Endodermal cell (in vitro differentiated cells): ENCODE results near the gene ANKMY1. TPM values are rescaled to one million over a fixed set of nuclear protein-coding genes. Genes with fewer than 3 reads are reported as not detected.

ENCODE experiments used
- DNase-seq: peaks from one replicate; pipeline ENCODE4 v3.0.0-alpha.2; 2017
- H3K27ac ChIP-seq: 2 replicates; pipeline ENCODE4 v1.5.1; 2013; ENCODE audit warnings: mild to moderate bottlenecking, low read depth, low read length, moderate library complexity
- H3K27me3 ChIP-seq: 2 replicates; pipeline ENCODE4 v1.6.1; 2013; ENCODE audit warnings: mild to moderate bottlenecking, low read length, moderate library complexity; ENCODE audit not compliant: insufficient read depth, control insufficient read depth, poor library complexity, severe bottlenecking
- H3K36me3 ChIP-seq: 2 replicates; pipeline ENCODE4 v1.7.0; 2013; ENCODE audit warnings: mild to moderate bottlenecking, low read length, moderate library complexity; ENCODE audit not compliant: control insufficient read depth, insufficient read depth
- H3K4me1 ChIP-seq: one replicate; pipeline ENCODE4 v1.7.0; 2013; ENCODE audit warnings: low read length; ENCODE audit not compliant: control insufficient read depth, insufficient read depth
- H3K4me3 ChIP-seq: 2 replicates; pipeline ENCODE4 v1.5.1; 2013; ENCODE audit warnings: mild to moderate bottlenecking, low read length, moderate library complexity
- H3K9ac ChIP-seq: 2 replicates; pipeline ENCODE4 v1.6.1; 2013; ENCODE audit warnings: mild to moderate bottlenecking, low read length, moderate library complexity; ENCODE audit not compliant: poor library complexity, severe bottlenecking; ENCODE audit errors: extremely low read depth
- H3K9me3 ChIP-seq: 2 replicates; pipeline ENCODE4 v1.6.1; 2013; ENCODE audit warnings: mild to moderate bottlenecking, low read length, moderate library complexity; ENCODE audit not compliant: control insufficient read depth
- H3K27ac Mint-ChIP-seq: 2 replicates; pipeline ENCODE4 v1.8.0; 2020; ENCODE audit warnings: mixed read lengths
- H3K27me3 Mint-ChIP-seq: 2 replicates; pipeline ENCODE4 v1.8.0; 2021; ENCODE audit warnings: mild to moderate bottlenecking, mixed read lengths; ENCODE audit not compliant: insufficient read depth
- H3K36me3 Mint-ChIP-seq: 2 replicates; pipeline ENCODE4 v1.8.0; 2020; ENCODE audit warnings: low read depth, mixed read lengths
- H3K4me1 Mint-ChIP-seq: 2 replicates; pipeline ENCODE4 v1.8.0; 2020; ENCODE audit warnings: mixed read lengths
- H3K4me3 Mint-ChIP-seq: 2 replicates; pipeline ENCODE4 v1.8.0; 2020; ENCODE audit warnings: mild to moderate bottlenecking, moderate library complexity, mixed read lengths
- H3K9me3 Mint-ChIP-seq: 2 replicates; pipeline ENCODE4 v1.8.0; 2020; ENCODE audit warnings: mild to moderate bottlenecking, mixed read lengths
- WGBS, 2 experiments: methylation state at CpG; one replicate each; pipeline versions ENCODE4 v1.1.5 to v1.1.7; 2013; ENCODE audit warnings: missing lambda C conversion rate in 2 of 2, mixed read lengths in 1 of 2; ENCODE audit not compliant: insufficient coverage in 1 of 2, insufficient read length in 1 of 2; 5-methylcytosine and 5-hydroxymethylcytosine counted together
- total RNA-seq, 2 donors: library from RNA; stranded (reverse); fragmentation: NEBNext Ultra II Directional in 1 of 2; extraction: Animal tissue kit (Norgen Biotek cat#: 25700) in 1 of 2; gene quantifications; 2 replicates in 1 of 2; 3 replicates in 1 of 2; pipeline ENCODE4 v1.2.1, GENCODE V29; 2021
- TF ChIP-seq, protein P1 (sequence below): fragments of 200-600 bp; sonication (generic); conservative IDR thresholded peaks from 2 replicates; pipeline ENCODE4 v1.5.0; 2021; ENCODE audit warnings: antibody characterized with exemption, mild to moderate bottlenecking

Gene ANKMY1
- total RNA-seq, 2 donors from 2014 or later: 7.4 to 13.3 TPM

GRCh38 chr2:240501531-240501991 lies 56.2 kb downstream of the ANKMY1 start:
- DNase-seq: peak; percentile 22
- Histone ChIP-seq H3K9ac (no peak overlapping the region), H3K4me1 (no peaks in the 10 kb centered on the region), H3K9me3 (peaks cover 5% of the 10 kb centered on the region), H3K36me3 (no peaks in the 10 kb centered on the region), H3K27ac (no peak overlapping the region), H3K4me3 (no peak overlapping the region), H3K27me3 (no peaks in the 10 kb centered on the region)
- H3K4me3 Mint-ChIP-seq: no peak overlapping the region
- H3K36me3 Mint-ChIP-seq: peaks cover 3% of the 10 kb centered on the region
- TF ChIP-seq, protein P1, sequence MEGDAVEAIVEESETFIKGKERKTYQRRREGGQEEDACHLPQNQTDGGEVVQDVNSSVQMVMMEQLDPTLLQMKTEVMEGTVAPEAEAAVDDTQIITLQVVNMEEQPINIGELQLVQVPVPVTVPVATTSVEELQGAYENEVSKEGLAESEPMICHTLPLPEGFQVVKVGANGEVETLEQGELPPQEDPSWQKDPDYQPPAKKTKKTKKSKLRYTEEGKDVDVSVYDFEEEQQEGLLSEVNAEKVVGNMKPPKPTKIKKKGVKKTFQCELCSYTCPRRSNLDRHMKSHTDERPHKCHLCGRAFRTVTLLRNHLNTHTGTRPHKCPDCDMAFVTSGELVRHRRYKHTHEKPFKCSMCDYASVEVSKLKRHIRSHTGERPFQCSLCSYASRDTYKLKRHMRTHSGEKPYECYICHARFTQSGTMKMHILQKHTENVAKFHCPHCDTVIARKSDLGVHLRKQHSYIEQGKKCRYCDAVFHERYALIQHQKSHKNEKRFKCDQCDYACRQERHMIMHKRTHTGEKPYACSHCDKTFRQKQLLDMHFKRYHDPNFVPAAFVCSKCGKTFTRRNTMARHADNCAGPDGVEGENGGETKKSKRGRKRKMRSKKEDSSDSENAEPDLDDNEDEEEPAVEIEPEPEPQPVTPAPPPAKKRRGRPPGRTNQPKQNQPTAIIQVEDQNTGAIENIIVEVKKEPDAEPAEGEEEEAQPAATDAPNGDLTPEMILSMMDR: no peak
- WGBS, 2 experiments: 89 to 90% methylated on average over 9 to 13 of the region's 13 CpGs
- H3K4me1 Mint-ChIP-seq: no peaks in the 10 kb centered on the region
- no peaks in the 10 kb centered on the region for H3K27me3 Mint-ChIP-seq
- H3K27ac Mint-ChIP-seq: no peak overlapping the region
- H3K9me3 Mint-ChIP-seq: peaks cover 3% of the 10 kb centered on the region

DNA sequence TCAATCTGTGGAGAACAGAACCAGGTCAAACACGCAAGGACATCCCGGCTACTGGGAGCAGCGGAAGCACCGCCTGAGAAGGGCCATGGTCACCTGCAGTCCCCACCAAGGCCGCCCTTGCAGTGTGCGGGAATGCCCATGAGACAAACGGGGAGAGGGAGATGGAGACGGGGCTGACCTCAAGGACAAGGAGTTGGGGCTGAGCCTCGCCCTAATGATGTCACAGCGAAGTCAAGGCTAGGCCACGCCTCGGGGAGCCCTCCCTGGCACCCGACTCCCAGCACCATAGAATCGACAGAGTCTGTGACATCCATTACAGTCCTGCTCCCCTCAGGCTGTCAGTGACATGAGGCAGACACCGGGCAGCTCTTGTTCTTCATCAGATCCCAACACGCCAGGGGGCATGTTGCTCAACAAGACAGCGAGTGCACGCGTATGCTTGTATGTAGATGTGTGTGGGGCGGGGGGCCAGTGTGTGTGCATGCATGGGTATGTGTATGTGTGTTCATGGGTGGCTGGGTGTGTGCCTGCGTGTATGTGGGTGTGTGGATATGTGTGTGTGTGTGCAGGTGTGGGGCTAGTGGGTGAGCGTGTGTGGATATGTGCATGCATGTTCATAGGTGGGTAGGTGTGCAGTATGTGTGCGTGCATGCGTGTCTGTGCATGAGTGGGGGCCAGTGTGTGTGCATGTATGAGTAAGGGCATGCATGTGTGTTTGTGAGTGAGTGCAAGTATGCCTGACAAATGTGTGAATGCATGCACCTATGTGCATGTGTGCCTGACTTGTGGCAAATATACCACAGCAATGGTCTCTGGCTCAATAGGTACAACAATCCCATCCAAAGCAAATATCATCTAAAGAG lies 57.0 kb downstream of the ANKMY1 start:
- H3K4me1 Mint-ChIP-seq: no peaks in the 10 kb centered on the region
- TF ChIP-seq, protein P1: no peak
- Histone ChIP-seq H3K9ac (no peak overlapping the region), H3K36me3 (no peaks in the 10 kb centered on the region), H3K27ac (no peak overlapping the region), H3K4me3 (no peak overlapping the region), H3K9me3 (peaks cover 8% of the 10 kb centered on the region), H3K4me1 (no peaks in the 10 kb centered on the region), H3K27me3 (no peaks in the 10 kb centered on the region)
- 92 to 98% methylated on average over 13 to 24 of the region's 24 CpGs for WGBS, 2 experiments
- peaks cover 10% of the 10 kb centered on the region for H3K9me3 Mint-ChIP-seq
- peaks cover 7% of the 10 kb centered on the region for H3K36me3 Mint-ChIP-seq
- no peak overlapping the region for H3K27ac Mint-ChIP-seq
- peak; percentile 32 for DNase-seq
- no peak overlapping the region for H3K4me3 Mint-ChIP-seq
- no peaks in the 10 kb centered on the region for H3K27me3 Mint-ChIP-seq

DNA sequence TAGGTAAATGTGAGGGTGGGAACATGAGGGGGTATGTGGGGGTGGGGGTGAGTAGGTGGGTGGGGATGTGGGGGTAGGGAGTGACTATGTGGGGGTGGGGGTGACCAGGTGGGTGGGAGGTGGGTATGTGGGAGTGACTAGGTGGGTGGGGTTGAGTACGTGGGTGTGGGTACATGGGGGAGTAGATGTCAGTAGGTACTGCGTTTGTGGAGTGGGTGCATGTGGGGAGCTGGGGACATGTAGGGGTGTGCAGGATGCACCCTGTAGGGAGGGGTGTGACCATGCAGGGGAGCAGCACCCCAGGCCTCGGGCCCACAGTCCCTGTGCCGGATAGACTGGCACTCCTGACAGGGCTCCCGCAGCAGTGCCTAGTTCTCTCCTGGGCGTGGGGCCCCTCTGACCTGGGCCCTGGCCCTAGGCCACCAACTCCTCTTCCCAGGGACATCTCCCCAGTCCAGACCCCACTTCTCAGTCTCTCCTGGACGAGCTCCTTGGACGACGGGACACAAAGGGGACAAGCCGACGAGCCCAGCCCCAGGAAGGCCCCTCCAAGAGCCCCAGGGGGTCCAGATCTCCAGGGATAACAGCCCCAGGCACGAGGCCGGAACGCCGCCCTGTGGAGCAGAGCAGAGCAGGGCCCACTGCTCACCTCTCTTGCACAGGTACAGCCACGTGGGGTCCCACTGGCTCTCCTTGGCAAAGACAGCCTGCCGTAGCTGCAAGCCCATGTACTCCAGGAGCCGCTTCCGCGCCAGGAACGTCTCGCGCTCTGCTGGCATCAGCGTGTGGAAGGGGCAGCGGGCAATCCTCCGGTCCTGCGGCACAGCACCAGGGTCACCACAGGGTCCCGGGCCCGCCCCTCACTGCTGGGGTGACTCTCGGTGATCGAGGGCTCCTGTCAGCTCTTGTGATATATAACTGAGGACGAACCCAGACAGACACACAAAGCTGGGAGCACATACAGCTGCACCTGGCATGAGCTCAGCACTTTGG lies 58.2 kb downstream of the ANKMY1 start:
- peak; percentile 39 for DNase-seq

More for the DNA sequence above, 58.2 kb downstream of the ANKMY1 start:
- peaks cover 11% of the 10 kb centered on the region for H3K9me3 ChIP-seq
- no peak overlapping the region for H3K9ac ChIP-seq
- TF ChIP-seq, protein P1: no peak
- H3K4me3 ChIP-seq: no peak overlapping the region
- Mint-ChIP-seq H3K27ac (no peak overlapping the region), H3K9me3 (peaks cover 16% of the 10 kb centered on the region), H3K36me3 (peaks cover 7% of the 10 kb centered on the region), H3K27me3 (peaks cover 2% of the 10 kb centered on the region), H3K4me1 (no peaks in the 10 kb centered on the region), H3K4me3 (no peak overlapping the region)
- no peaks in the 10 kb centered on the region for H3K4me1 ChIP-seq
- H3K27me3 ChIP-seq: no peaks in the 10 kb centered on the region
- H3K36me3 ChIP-seq: no peaks in the 10 kb centered on the region
- WGBS, 2 experiments: 91 to 98% methylated on average over 13 to 32 of the region's 32 CpGs
- H3K27ac ChIP-seq: no peak overlapping the region
